ENCODE measurements around the gene ADAT1. TPM values are rescaled to one million over a fixed set of nuclear protein-coding genes. Genes with fewer than 3 reads are reported as not detected.

Gene ADAT1
- total RNA-seq, 1 experiment from 2014 or later: 44.2 TPM

- TF ChIP-seq MAX (IDR thresholded peaks at IDR 0.05): no peak
- TF ChIP-seq CBX3 (IDR thresholded peaks at IDR 0.05; ENCODE audit: low read depth): no peak
- TF ChIP-seq EZH2phosphoT487 (IDR thresholded peaks at IDR 0.05; ENCODE audit: borderline replicate concordance): no peak
- no peak for TF ChIP-seq RAD21 (IDR thresholded peaks at IDR 0.05; ENCODE audit: low read depth)
- TF ChIP-seq SP1 (IDR thresholded peaks at IDR 0.05; ENCODE audit: low read depth): no peak
- no peak for TF ChIP-seq ATF3 (IDR thresholded peaks at IDR 0.05)
- TF ChIP-seq SRF (IDR thresholded peaks at IDR 0.05; ENCODE audit: low read depth): no peak
- TF ChIP-seq ELF1 (IDR thresholded peaks at IDR 0.05; ENCODE audit: borderline replicate concordance, low read depth): no peak
- no peak for TF ChIP-seq CEBPB (IDR thresholded peaks at IDR 0.05; ENCODE audit: low read depth)
- no peak for TF ChIP-seq ZBTB33 (IDR thresholded peaks at IDR 0.05; ENCODE audit: extremely low read depth, insufficient replicate concordance, low read length)
- no peak for TF ChIP-seq FOSL1 (IDR thresholded peaks at IDR 0.05; ENCODE audit: low read depth)
These were observed 8.8 kb downstream of the ADAT1 start (continued) for GRCh38 chr16:75614066-75614897.

- CTCF ChIA-PET: no interaction called here
- intact Hi-C loops (cut with micrococcal nuclease): no loop called here
- TF ChIP-seq POLR2A (IDR thresholded peaks at IDR 0.05; ENCODE audit: borderline replicate concordance, extremely low read depth, insufficient read depth, insufficient read length) (no peak), TCF7L2 (IDR thresholded peaks at IDR 0.05; ENCODE audit: borderline replicate concordance, extremely low read depth, insufficient read depth, insufficient read length) (no peak), EZH2phosphoT487 (IDR thresholded peaks at IDR 0.05; ENCODE audit: borderline replicate concordance) (no peak), REST (IDR thresholded peaks at IDR 0.05; ENCODE audit: low read depth) (no peak), JUND (IDR thresholded peaks at IDR 0.05) (no peak), CEBPB (IDR thresholded peaks at IDR 0.05; ENCODE audit: low read depth) (no peak), POLR2AphosphoS5 (IDR thresholded peaks at IDR 0.05; ENCODE audit: low read depth, low read length) (no peak), CTCF (IDR thresholded peaks at IDR 0.05 in 2 of 3, conservative IDR thresholded peaks at IDR 0.05 in 1 of 3; ENCODE audit: borderline replicate concordance in 1 of 3, insufficient read depth in 1 of 3, low read depth in 2 of 3, low read length in 2 of 3) (no peak), SP1 (IDR thresholded peaks at IDR 0.05; ENCODE audit: low read depth) (no peak)
These were observed 16.6 kb downstream of the ADAT1 start for GRCh38 chr16:75606507-75606906.

More at GRCh38 chr16:75606507-75606906, 16.6 kb downstream of the ADAT1 start:
- ChIA-PET RAD21 (ENCODE audit: low non-redundant PET in 1 of 2, low total read pairs in 2 of 2, uncharacterized antibody in 2 of 2, unreplicated experiment in 2 of 2) (no interaction called here), POLR2A (interaction anchor here (0.9 to 1.1 kb wide), 2 partner anchors 12 to 41 kb away, joined by 3 read pairs; partner anchors contain the start of genes KARS1 and TERF2IP)
- ATAC-seq (no peak), DNase-seq (ENCODE audit: low read depth, low spot score) (no peak)
- H3K27ac ChIP-seq (ENCODE audit: low read depth, low read length): no peak overlapping the region
- no peaks in the 10 kb centered on the region for H3K79me2 ChIP-seq (ENCODE audit: insufficient read depth, low read length)
- H3K4me3 ChIP-seq (replicated peaks in 1 of 2; ENCODE audit: low read depth in 1 of 2, low read length in 2 of 2): no peak overlapping the region
- no peak overlapping the region for H3K4me2 ChIP-seq (ENCODE audit: low read length)
- H3K4me1 ChIP-seq (ENCODE audit: control insufficient read depth in 1 of 2, insufficient read depth in 2 of 2, low read length in 2 of 2): no peaks in the 10 kb centered on the region
- H3K9me3 ChIP-seq (ENCODE audit: control insufficient read depth in 1 of 2, insufficient read depth in 1 of 2, low read depth in 1 of 2, low read length in 2 of 2): 0 out of 4 replicates have a peak, but pooled peaks cover 4 to 9% of the 10 kb centered on the region in 2 experiments
- H2AFZ ChIP-seq (ENCODE audit: low read depth, low read length, poor library complexity, severe bottlenecking): no peak overlapping the region
- H3K9ac ChIP-seq (ENCODE audit: low read length): no peak overlapping the region
- BruUV-seq (replicated peaks): no TSS peak
- H4K20me1 ChIP-seq (ENCODE audit: insufficient read depth): no peaks in the 10 kb centered on the region
- H3K9me2 ChIP-seq (ENCODE audit: insufficient read depth): no peaks in the 10 kb centered on the region
- H3K36me3 ChIP-seq (ENCODE audit: control insufficient read depth in 1 of 2, insufficient read depth in 2 of 2, low read length in 2 of 2): peaks cover 25 to 44% of the 10 kb centered on the region in 2 experiments
- H3K27me3 ChIP-seq (ENCODE audit: insufficient read depth, low read length): no peaks in the 10 kb centered on the region
